ENCODE results near the gene CFAP251. TPM values are rescaled to one million over a fixed set of nuclear protein-coding genes. Genes with fewer than 3 reads are reported as not detected.

The CFAP251 gene
- total RNA-seq, 1 experiment from 2014 or later, result 2.6 TPM

- TF ChIP-seq EGR1 (IDR thresholded peaks at IDR 0.05; ENCODE audit: low read depth) (no peak), MAX (IDR thresholded peaks at IDR 0.05) (no peak), POLR2A (IDR thresholded peaks at IDR 0.05; ENCODE audit: borderline replicate concordance, extremely low read depth, insufficient read depth, insufficient read length) (no peak), CEBPB (IDR thresholded peaks at IDR 0.05; ENCODE audit: low read depth) (no peak), ZFX (IDR thresholded peaks at IDR 0.05) (no peak)
Measured at GRCh38 chr12:121982950-121983349, 64.6 kb downstream of the CFAP251 start (continued).

GRCh38 chr12:121983536-121984210 is 65.3 kb downstream of the CFAP251 start:
- H3K27me3 ChIP-seq (ENCODE audit: insufficient read depth, low read length), result no peaks in the 10 kb centered on the region
- TF ChIP-seq ELF1 (IDR thresholded peaks at IDR 0.05; ENCODE audit: borderline replicate concordance, low read depth) (no peak), CEBPB (IDR thresholded peaks at IDR 0.05; ENCODE audit: low read depth) (no peak), CBX3 (IDR thresholded peaks at IDR 0.05; ENCODE audit: low read depth) (no peak), JUND (IDR thresholded peaks at IDR 0.05) (no peak), RAD21 (IDR thresholded peaks at IDR 0.05; ENCODE audit: low read depth) (no peak)
- no peaks in the 10 kb centered on the region for H3K36me3 ChIP-seq (ENCODE audit: control insufficient read depth in 1 of 2, insufficient read depth in 2 of 2, low read length in 2 of 2)
- H3K4me2 ChIP-seq (ENCODE audit: low read length), result no peak overlapping the region
- ChIA-PET POLR2A (interaction anchor here (0.7 kb wide), 1 partner anchor 155 kb away, joined by 3 read pairs; no protein-coding TSS in a partner anchor), CTCF (no interaction called here), RAD21 (ENCODE audit: low non-redundant PET in 1 of 2, low total read pairs in 2 of 2, uncharacterized antibody in 2 of 2, unreplicated experiment in 2 of 2) (no interaction called here)
- intact Hi-C loops (cut with micrococcal nuclease), result no loop called here
- H3K79me2 ChIP-seq (ENCODE audit: insufficient read depth, low read length), result no peaks in the 10 kb centered on the region
- H3K4me3 ChIP-seq (replicated peaks in 1 of 2; ENCODE audit: low read depth in 1 of 2, low read length in 2 of 2), result no peak overlapping the region
- no peak overlapping the region for H3K27ac ChIP-seq (ENCODE audit: low read depth, low read length)
- no TSS peak for BruUV-seq (replicated peaks)
- no peaks in the 10 kb centered on the region for H3K9me2 ChIP-seq (ENCODE audit: insufficient read depth)
- DNase-seq (ENCODE audit: low read depth, low spot score), result no peak
- H4K20me1 ChIP-seq (ENCODE audit: insufficient read depth), result no peaks in the 10 kb centered on the region
- no peaks in the 10 kb centered on the region for H3K4me1 ChIP-seq (ENCODE audit: control insufficient read depth in 1 of 2, insufficient read depth in 2 of 2, low read length in 2 of 2)
- H3K9me3 ChIP-seq (ENCODE audit: control insufficient read depth in 1 of 2, insufficient read depth in 1 of 2, low read depth in 1 of 2, low read length in 2 of 2), result no peaks in the 10 kb centered on the region
- no peak overlapping the region for H3K9ac ChIP-seq (ENCODE audit: low read length)
- ATAC-seq, result no peak
- no peak overlapping the region for H2AFZ ChIP-seq (ENCODE audit: low read depth, low read length, poor library complexity, severe bottlenecking)

Data from HCT116 (cell line).